ENCODE data around the gene RNF141. TPM values are rescaled to one million over a fixed set of nuclear protein-coding genes. Genes with fewer than 3 reads are reported as not detected.

RNF141 gene
- total RNA-seq, 1 donor from 2014 or later, result 49.3 TPM

DNA sequence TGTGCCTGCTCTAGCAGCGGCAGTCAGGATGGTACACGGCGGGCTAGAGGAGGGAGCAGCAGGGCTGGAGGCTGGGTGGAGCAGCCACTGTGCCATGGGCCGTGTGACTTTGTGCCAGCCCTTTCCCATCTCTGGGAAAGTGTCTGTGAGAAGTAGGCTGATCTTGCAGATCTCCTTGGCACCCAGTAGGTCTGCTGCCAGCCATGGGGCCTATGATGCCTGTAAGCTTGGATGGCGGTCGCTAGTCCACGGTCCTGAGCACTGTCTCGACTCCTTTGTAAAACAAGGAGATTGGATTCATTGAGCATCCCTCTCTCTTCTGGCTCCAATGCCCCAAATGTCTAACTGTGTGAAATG lies 63.3 kb downstream of the RNF141 start:
- DNase-seq (ENCODE audit: low spot score), result no peak
- no peaks in the 10 kb centered on the region for H3F3A ChIP-seq (ENCODE audit: low read depth)

DNA sequence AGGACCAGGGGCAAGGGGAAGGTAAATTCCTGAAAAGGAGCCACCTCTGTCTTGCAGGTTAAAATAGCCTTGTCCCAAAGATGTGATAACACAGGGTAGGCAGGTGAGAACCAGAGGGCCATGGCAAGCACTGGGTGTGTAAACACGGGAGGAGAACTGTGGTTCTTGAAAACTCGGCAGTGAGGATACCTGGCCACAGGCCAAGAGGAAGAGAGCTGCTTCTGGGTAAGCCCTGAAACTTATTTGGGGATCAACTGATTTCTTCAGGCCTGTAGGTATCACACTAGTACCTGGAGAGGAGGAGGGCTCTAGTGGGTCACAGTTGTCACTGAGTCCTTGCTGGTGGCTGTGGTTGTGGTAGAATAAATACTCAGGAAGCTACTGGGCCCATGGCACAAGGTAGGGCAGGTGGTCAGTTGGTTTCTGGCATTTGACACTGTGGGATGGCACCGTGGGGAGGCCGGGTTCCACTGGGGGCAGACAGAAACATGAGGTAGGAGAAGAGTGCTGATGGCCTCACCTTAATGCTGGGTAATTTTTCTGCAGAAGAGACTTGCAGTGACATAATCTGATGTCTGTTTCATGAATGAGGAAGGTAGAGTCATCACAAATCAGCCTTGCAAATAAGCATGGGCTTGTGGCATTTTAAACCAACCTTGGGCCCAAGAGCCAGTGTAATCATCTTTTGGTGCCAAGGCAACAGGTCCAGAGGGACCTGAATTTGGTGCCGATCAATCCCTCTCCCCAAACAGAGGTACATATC lies 63.9 kb downstream of the RNF141 start:
- Mint-ChIP-seq H3K9me3 (no peaks in the 10 kb centered on the region), H3K27me3 (ENCODE audit: insufficient read depth, low read depth) (peaks cover 7% of the 10 kb centered on the region), H3K36me3 (no peaks in the 10 kb centered on the region), H3K27ac (no peak overlapping the region), H3K4me3 (no peak overlapping the region), H3K4me1 (peaks cover 12% of the 10 kb centered on the region)
- Histone ChIP-seq H2AFZ (replicated peaks) (no peak overlapping the region), H3K9ac (no peak overlapping the region), H3K4me1 (no peaks in the 10 kb centered on the region), H3K36me3 (no peaks in the 10 kb centered on the region), H3K9me3 (ENCODE audit: low read depth) (no peaks in the 10 kb centered on the region), H3F3A (ENCODE audit: low read depth) (no peaks in the 10 kb centered on the region), H3K27me3 (no peaks in the 10 kb centered on the region), H3K4me3 (no peak overlapping the region), H3K79me2 (ENCODE audit: low read depth) (no peaks in the 10 kb centered on the region), H3K27ac (no peak overlapping the region), H3K4me2 (no peak overlapping the region), H4K20me1 (ENCODE audit: low read depth) (no peaks in the 10 kb centered on the region)
- no peak for TF ChIP-seq EZH2 (IDR thresholded peaks at IDR 0.05)
- TF ChIP-seq, protein P1, sequence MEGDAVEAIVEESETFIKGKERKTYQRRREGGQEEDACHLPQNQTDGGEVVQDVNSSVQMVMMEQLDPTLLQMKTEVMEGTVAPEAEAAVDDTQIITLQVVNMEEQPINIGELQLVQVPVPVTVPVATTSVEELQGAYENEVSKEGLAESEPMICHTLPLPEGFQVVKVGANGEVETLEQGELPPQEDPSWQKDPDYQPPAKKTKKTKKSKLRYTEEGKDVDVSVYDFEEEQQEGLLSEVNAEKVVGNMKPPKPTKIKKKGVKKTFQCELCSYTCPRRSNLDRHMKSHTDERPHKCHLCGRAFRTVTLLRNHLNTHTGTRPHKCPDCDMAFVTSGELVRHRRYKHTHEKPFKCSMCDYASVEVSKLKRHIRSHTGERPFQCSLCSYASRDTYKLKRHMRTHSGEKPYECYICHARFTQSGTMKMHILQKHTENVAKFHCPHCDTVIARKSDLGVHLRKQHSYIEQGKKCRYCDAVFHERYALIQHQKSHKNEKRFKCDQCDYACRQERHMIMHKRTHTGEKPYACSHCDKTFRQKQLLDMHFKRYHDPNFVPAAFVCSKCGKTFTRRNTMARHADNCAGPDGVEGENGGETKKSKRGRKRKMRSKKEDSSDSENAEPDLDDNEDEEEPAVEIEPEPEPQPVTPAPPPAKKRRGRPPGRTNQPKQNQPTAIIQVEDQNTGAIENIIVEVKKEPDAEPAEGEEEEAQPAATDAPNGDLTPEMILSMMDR (IDR thresholded peaks at IDR 0.05), result no peak
- TF ChIP-seq EZH2phosphoT487 (IDR thresholded peaks at IDR 0.05), result no peak
- DNase-seq (ENCODE audit: low spot score), result no peak

More for the DNA sequence above, 63.3 kb downstream of the RNF141 start:
- Histone ChIP-seq H3K27ac (no peak overlapping the region), H3K27me3 (no peaks in the 10 kb centered on the region), H3K9me3 (ENCODE audit: low read depth) (no peaks in the 10 kb centered on the region), H4K20me1 (ENCODE audit: low read depth) (no peaks in the 10 kb centered on the region), H3K36me3 (no peaks in the 10 kb centered on the region), H3K4me3 (no peak overlapping the region), H3K79me2 (ENCODE audit: low read depth) (no peaks in the 10 kb centered on the region), H3K9ac (no peak overlapping the region), H3K4me2 (no peak overlapping the region), H3K4me1 (no peaks in the 10 kb centered on the region), H2AFZ (replicated peaks) (no peak overlapping the region)
- H3K27me3 Mint-ChIP-seq (ENCODE audit: insufficient read depth, low read depth), result peaks cover 7% of the 10 kb centered on the region
- no peak overlapping the region for H3K4me3 Mint-ChIP-seq
- peaks cover 12% of the 10 kb centered on the region for H3K4me1 Mint-ChIP-seq
- H3K36me3 Mint-ChIP-seq, result no peaks in the 10 kb centered on the region
- H3K9me3 Mint-ChIP-seq, result no peaks in the 10 kb centered on the region
- TF ChIP-seq, protein P1 (IDR thresholded peaks at IDR 0.05), result no peak
- TF ChIP-seq EZH2phosphoT487 (IDR thresholded peaks at IDR 0.05) (no peak), EZH2 (IDR thresholded peaks at IDR 0.05) (no peak)
- no peak overlapping the region for H3K27ac Mint-ChIP-seq

DNA sequence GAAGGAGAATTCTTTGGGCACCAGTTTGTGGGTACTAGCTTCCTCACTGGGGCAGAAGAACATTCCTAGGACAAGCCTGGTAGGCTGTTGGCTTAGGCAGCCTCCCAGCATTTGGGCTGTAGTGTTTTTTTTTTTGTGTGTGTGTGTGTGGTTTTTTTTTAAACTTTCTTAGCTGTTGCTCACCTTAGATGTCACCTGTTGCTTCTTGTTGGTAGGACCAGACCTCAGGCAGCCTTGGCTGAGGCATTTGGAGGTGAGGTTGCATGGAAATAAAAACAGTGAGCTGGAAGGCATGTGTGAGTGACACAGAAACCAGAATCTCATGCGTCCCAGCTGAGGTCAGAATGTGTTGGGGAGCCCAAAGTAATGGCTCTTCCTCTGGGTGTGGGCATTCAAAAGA lies 64.6 kb downstream of the RNF141 start:
- Histone ChIP-seq H4K20me1 (ENCODE audit: low read depth) (no peaks in the 10 kb centered on the region), H3K4me3 (no peak overlapping the region), H3K9ac (no peak overlapping the region), H3K27ac (no peak overlapping the region), H3F3A (ENCODE audit: low read depth) (no peaks in the 10 kb centered on the region), H3K27me3 (no peaks in the 10 kb centered on the region), H3K9me3 (ENCODE audit: low read depth) (no peaks in the 10 kb centered on the region), H3K79me2 (ENCODE audit: low read depth) (no peaks in the 10 kb centered on the region), H3K4me1 (no peaks in the 10 kb centered on the region), H3K36me3 (no peaks in the 10 kb centered on the region), H3K4me2 (no peak overlapping the region), H2AFZ (replicated peaks) (no peak overlapping the region)
- H3K4me3 Mint-ChIP-seq, result no peak overlapping the region
- H3K36me3 Mint-ChIP-seq, result no peaks in the 10 kb centered on the region
- TF ChIP-seq, protein P1 (IDR thresholded peaks at IDR 0.05), result no peak
- TF ChIP-seq EZH2 (IDR thresholded peaks at IDR 0.05), result no peak
- no peak for TF ChIP-seq EZH2phosphoT487 (IDR thresholded peaks at IDR 0.05)
- no peak overlapping the region for H3K27ac Mint-ChIP-seq
- H3K9me3 Mint-ChIP-seq, result no peaks in the 10 kb centered on the region
- H3K27me3 Mint-ChIP-seq (ENCODE audit: insufficient read depth, low read depth), result peaks cover 7% of the 10 kb centered on the region
- no peak for DNase-seq (ENCODE audit: low spot score)
- peaks cover 9% of the 10 kb centered on the region for H3K4me1 Mint-ChIP-seq

All from neural progenitor cell (in vitro differentiated cells).